Kidney epithelial cell (primary cell): ENCODE data around the gene OR52K2. TPM values are rescaled to one million over a fixed set of nuclear protein-coding genes. Genes with fewer than 3 reads are reported as not detected.

ENCODE experiments used
- DNase-seq: peaks from one replicate; pipeline ENCODE4 v3.0.0-alpha.2; 2010; ENCODE audit warnings: low read depth
- H3K27me3 ChIP-seq: 2 replicates; pipeline ENCODE4 v1.6.0; 2011; ENCODE audit warnings: low read length; ENCODE audit not compliant: control insufficient read depth, insufficient read depth
- H3K36me3 ChIP-seq: 2 replicates; pipeline ENCODE4 v1.5.1; 2011; ENCODE audit warnings: low read length; ENCODE audit not compliant: control insufficient read depth, insufficient read depth
- H3K4me3 ChIP-seq: 2 replicates; pipeline ENCODE4 v1.5.1; 2011; ENCODE audit warnings: low read depth, mild to moderate bottlenecking, control low read depth, low read length
- CTCF ChIP-seq: IDR thresholded peaks from 2 replicates; pipeline ENCODE4 v1.5.1; 2011; ENCODE audit warnings: mild to moderate bottlenecking, moderate library complexity, low read length, control low read depth, inconsistent platforms; ENCODE audit not compliant: insufficient read depth, poor library complexity, severe bottlenecking
- total RNA-seq: library from RNA; depleted of rRNA; stranded (reverse); fragments of >200 nt; gene quantifications from 2 replicates; pipeline ENCODE4 v1.2.3, GENCODE V29; 2015

The OR52K2 gene
- total RNA-seq, 1 donor from 2014 or later = not detected

GRCh38 chr11:4459500-4459899 is 10.4 kb downstream of the OR52K2 start:
- TF ChIP-seq CTCF = no peak
- Histone ChIP-seq H3K36me3 (no peaks in the 10 kb centered on the region), H3K4me3 (no peak overlapping the region), H3K27me3 (no peaks in the 10 kb centered on the region)
- DNase-seq = no peak

- no peak for DNase-seq
- no peak for TF ChIP-seq CTCF
- Histone ChIP-seq H3K27me3 (no peaks in the 10 kb centered on the region), H3K4me3 (no peak overlapping the region), H3K36me3 (no peaks in the 10 kb centered on the region)
These were observed 11.1 kb downstream of the OR52K2 start for GRCh38 chr11:4460151-4460550.

- DNase-seq = no peak
- no peak overlapping the region for H3K4me3 ChIP-seq
- no peak for TF ChIP-seq CTCF
- H3K27me3 ChIP-seq = no peaks in the 10 kb centered on the region
- no peaks in the 10 kb centered on the region for H3K36me3 ChIP-seq
These were observed 15.4 kb downstream of the OR52K2 start for GRCh38 chr11:4464216-4465159.

- DNase-seq = no peak
- H3K4me3 ChIP-seq = no peak overlapping the region
- H3K27me3 ChIP-seq = no peaks in the 10 kb centered on the region
- no peaks in the 10 kb centered on the region for H3K36me3 ChIP-seq
- TF ChIP-seq CTCF = no peak
These were observed 16.3 kb downstream of the OR52K2 start for GRCh38 chr11:4465407-4465806.

GRCh38 chr11:4466131-4466870 is 17.2 kb downstream of the OR52K2 start:
- H3K36me3 ChIP-seq = no peaks in the 10 kb centered on the region
- no peak overlapping the region for H3K4me3 ChIP-seq

More at GRCh38 chr11:4466131-4466870, 17.2 kb downstream of the OR52K2 start:
- no peaks in the 10 kb centered on the region for H3K27me3 ChIP-seq
- no peak for TF ChIP-seq CTCF
- no peak for DNase-seq
